KBM-7 (cell line): ENCODE data around the gene COL6A3.

Experiments
- DNase-seq: peaks from one replicate; pipeline ENCODE4 v3.0.0-alpha.2; 2015
- in situ Hi-C: fragments of 300-500 bp; cut with MboI; formaldehyde crosslinking; loops from 2 replicates; pipeline ENCODE4 v1.14.3; 2020; ENCODE audit warnings: low sequenced_read_pairs, low pct_unique_long_range_greater_than_20kb, mixed read lengths

Gene COL6A3

GRCh38 chr2:237287872-237288271 is 126.1 kb downstream of the COL6A3 start:
- in situ Hi-C loops: no loop called here
- DNase-seq: no peak

GRCh38 chr2:237283131-237283928 is 130.6 kb downstream of the COL6A3 start:
- no peak for DNase-seq
- in situ Hi-C loops: no loop called here

- in situ Hi-C loops: no loop called here
- no peak for DNase-seq
Measured at GRCh38 chr2:237282568-237283128, 131.3 kb downstream of the COL6A3 start.

- DNase-seq: no peak
- in situ Hi-C loops: no loop called here
Measured at GRCh38 chr2:237281836-237282306, 132.1 kb downstream of the COL6A3 start.

- no peak for DNase-seq
- in situ Hi-C loops: no loop called here
Measured at GRCh38 chr2:237280939-237281338, 133.0 kb downstream of the COL6A3 start.

- no peak for DNase-seq
- in situ Hi-C loops: no loop called here
Measured at GRCh38 chr2:237280229-237280628, 133.7 kb downstream of the COL6A3 start.

GRCh38 chr2:237279012-237279768 is 134.8 kb downstream of the COL6A3 start:
- in situ Hi-C loops: no loop called here

GRCh38 chr2:237278568-237278967 is 135.4 kb downstream of the COL6A3 start:
- DNase-seq: no peak
- in situ Hi-C loops: no loop called here

More at GRCh38 chr2:237279012-237279768, 134.8 kb downstream of the COL6A3 start:
- no peak for DNase-seq

- no peak for DNase-seq
- in situ Hi-C loops: no loop called here
Measured at GRCh38 chr2:237276716-237277490, 137.1 kb downstream of the COL6A3 start.
